ENCODE measurements around the gene SMIM1.

The SMIM1 gene

GRCh38 chr1:3821447-3821846, 48.9 kb downstream of the SMIM1 start:
- no peak for DNase-seq (ENCODE audit: low read depth in 2 of 2)

GRCh38 chr1:3821908-3822307, 49.4 kb downstream of the SMIM1 start:
- no peak for DNase-seq (ENCODE audit: low read depth in 2 of 2)

- DNase-seq (ENCODE audit: low read depth in 2 of 2), result no peak
These were observed 49.9 kb downstream of the SMIM1 start for GRCh38 chr1:3822421-3822820.

GRCh38 chr1:3824650-3825049, 52.1 kb downstream of the SMIM1 start:
- no peak for DNase-seq (ENCODE audit: low read depth in 2 of 2)

GRCh38 chr1:3825356-3825755, 52.8 kb downstream of the SMIM1 start:
- DNase-seq (ENCODE audit: low read depth in 2 of 2), result no peak
